GM10248 (cell line): Measurements from ENCODE around the gene IGFBP2.

Experiments used
- CTCF ChIA-PET: fragments of 300-600 bp; sonication (Branson Sonifier 250); formaldehyde crosslinking; extraction: SDS; loops from one replicate; lab custom pipeline; 2021; ENCODE audit warnings: antibody characterized with exemption; lab: Yijun Ruan, JAX
- POLR2A ChIA-PET: fragments of 350-650 bp; sonication (Branson Sonifier 250); formaldehyde crosslinking; extraction: SDS; loops from one replicate; lab custom pipeline; 2020; ENCODE audit warnings: antibody characterized with exemption; lab: Yijun Ruan, JAX
- DNase-seq: peaks from one replicate; pipeline ENCODE4 v3.0.0; 2012; ENCODE audit errors: extremely low spot score
- CTCF ChIP-seq: IDR thresholded peaks from 2 replicates; pipeline ENCODE4 v1.5.1; 2012; ENCODE audit warnings: mild to moderate bottlenecking, low read depth; ENCODE audit errors: extremely low read depth, missing control alignments, control extremely low read depth

Gene IGFBP2

DNA sequence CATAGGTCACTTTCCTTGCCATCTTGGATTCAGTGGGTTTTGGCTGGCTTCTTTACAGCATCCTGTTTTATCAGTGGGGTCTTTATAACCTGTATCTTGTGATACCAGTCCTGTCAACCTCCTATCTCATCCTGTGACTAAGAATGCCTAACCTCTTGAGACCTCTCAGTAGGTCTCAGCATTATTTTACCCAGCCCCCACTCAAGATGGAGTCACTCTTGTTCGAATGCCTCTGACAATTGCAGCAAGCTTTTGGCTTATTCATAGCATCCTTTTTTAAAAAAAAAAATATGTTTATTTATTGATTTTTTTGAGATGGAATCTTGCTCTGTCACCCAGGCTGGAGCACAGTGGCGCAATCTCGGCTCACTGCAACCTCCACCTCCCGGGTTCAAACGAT, 24.7 kb upstream of the IGFBP2 start:
- no peak for TF ChIP-seq CTCF
- ChIA-PET POLR2A (no interaction called here), CTCF (no interaction called here)

GRCh38 chr2:216615298-216616082, 17.7 kb upstream of the IGFBP2 start:
- CTCF ChIA-PET, result no interaction called here
- POLR2A ChIA-PET, result no interaction called here
- no peak for DNase-seq
- no peak for TF ChIP-seq CTCF

More for the DNA sequence above, 24.7 kb upstream of the IGFBP2 start:
- no peak for DNase-seq

GRCh38 chr2:216616083-216616678, 17.0 kb upstream of the IGFBP2 start:
- TF ChIP-seq CTCF, result no peak
- ChIA-PET CTCF (no interaction called here), POLR2A (no interaction called here)
- no peak for DNase-seq

DNA sequence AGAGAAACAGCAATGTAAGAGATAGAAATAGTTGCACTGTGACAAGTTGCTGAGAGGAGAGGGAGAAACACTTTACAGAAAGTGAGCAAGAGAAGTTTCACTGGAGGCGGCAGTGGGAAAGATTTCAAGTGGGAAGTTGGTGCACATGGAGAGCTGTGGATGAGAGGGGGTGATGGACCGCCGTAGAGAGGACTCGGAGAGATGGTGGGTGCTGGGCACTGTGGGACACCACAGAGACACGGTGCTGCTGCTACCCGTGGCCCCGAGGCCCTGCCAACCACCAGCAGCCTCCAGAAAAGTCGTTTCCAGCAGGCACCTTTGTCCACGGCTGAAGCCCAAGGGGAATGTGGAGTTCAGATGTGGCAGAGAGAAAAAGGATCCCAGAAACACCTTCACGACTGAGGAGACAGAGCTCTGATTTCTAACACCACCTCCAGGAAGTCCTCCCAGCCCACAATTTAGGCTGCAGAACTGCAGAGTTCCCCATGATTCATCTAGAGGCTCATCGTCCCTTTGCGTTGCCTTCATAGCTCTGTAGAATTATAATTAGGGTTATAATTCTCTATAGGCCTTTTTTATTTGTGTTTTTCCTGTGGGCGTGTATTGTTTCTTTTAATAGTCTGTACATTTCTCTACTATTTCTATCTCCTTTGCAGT, 15.9 kb upstream of the IGFBP2 start:
- TF ChIP-seq CTCF, result no peak
- ChIA-PET CTCF (interaction anchor here (1.0 kb wide), 1 partner anchor 19 kb away, joined by 3 read pairs; no protein-coding TSS in a partner anchor), POLR2A (no interaction called here)
- no peak for DNase-seq

DNA sequence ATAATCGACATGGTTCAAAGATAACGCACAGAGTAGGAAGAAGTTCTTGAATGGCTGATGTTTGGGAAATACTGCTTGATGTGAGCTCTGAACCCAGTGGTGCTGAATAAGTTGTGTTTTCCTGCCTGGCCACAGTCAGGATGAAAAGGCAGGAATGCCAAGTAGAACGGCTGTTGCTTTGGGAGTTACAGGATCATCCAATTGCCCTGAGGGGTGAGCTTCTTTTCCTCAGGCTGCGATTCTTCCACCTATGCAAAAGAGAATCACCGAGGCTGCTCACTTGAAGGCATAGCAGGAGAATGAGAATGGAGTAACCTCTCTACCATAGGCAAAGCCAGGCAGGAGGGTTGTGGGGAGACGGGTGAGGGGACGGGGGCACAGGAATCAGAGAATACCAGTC, 14.4 kb upstream of the IGFBP2 start:
- no peak for DNase-seq
- CTCF ChIA-PET, result interaction anchor here (1.2 kb wide), 1 partner anchor 100 kb away, joined by 3 read pairs; no protein-coding TSS in a partner anchor
- no peak for TF ChIP-seq CTCF
- POLR2A ChIA-PET, result no interaction called here
